Measurements from ENCODE around the gene RAB37. TPM values are rescaled to one million over a fixed set of nuclear protein-coding genes. Genes with fewer than 3 reads are reported as not detected.

The RAB37 gene
- total and polyA plus RNA-seq, 9 of the 15 experiments (the other 6 are each of a cell fraction or from before 2014, with no cell fraction given) = 0.03 to 0.27 (median 0.11) TPM; not detected in 4

DNA sequence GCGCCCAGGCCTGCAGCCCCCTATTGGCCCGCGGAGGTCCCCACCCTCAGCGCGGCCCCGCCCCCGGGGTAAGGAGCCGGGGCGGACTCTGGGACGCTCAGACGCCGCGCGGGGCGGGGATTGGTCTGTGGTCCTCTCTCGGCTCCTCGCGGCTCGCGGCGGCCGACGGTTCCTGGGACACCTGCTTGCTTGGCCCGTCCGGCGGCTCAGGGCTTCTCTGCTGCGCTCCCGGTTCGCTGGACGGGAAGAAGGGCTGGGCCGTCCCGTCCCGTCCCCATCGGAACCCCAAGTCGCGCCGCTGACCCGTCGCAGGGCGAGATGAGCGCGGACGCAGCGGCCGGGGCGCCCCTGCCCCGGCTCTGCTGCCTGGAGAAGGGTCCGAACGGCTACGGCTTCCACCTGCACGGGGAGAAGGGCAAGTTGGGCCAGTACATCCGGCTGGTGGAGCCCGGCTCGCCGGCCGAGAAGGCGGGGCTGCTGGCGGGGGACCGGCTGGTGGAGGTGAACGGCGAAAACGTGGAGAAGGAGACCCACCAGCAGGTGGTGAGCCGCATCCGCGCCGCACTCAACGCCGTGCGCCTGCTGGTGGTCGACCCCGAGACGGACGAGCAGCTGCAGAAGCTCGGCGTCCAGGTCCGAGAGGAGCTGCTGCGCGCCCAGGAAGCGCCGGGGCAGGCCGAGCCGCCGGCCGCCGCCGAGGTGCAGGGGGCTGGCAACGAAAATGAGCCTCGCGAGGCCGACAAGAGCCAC lies 11.6 kb downstream of the RAB37 start, which contains the start of gene NHERF1 (continued):
- peak in 1 of 2 experiments; percentile 73; a peak in 2 of 4 replicates for TF ChIP-seq ZNF639 (CRISPR knock-in tag; conservative IDR thresholded peaks at IDR 0.05 in 1 of 2, IDR thresholded peaks at IDR 0.05 in 1 of 2)
- peak; percentile 96 for TF ChIP-seq RBFOX2 (IDR thresholded peaks at IDR 0.05; ENCODE audit: low read depth, low read length)
- TF ChIP-seq TSC22D4 (tag; IDR thresholded peaks at IDR 0.05) = no peak
- no peak for TF ChIP-seq KAT2B (IDR thresholded peaks at IDR 0.05; ENCODE audit: low read depth, low read length)
- TF ChIP-seq, protein P1, sequence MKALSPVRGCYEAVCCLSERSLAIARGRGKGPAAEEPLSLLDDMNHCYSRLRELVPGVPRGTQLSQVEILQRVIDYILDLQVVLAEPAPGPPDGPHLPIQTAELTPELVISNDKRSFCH (CRISPR knock-in tag; IDR thresholded peaks at IDR 0.05) = no peak
- TF ChIP-seq, protein P1 (tag; IDR thresholded peaks at IDR 0.05) = no peak
- TF ChIP-seq USF1 (CRISPR knock-in tag; IDR thresholded peaks at IDR 0.05) = no peak
- TF ChIP-seq KLF13 (tag; IDR thresholded peaks at IDR 0.05; ENCODE audit: borderline replicate concordance, low read depth) = no peak
- no peak for TF ChIP-seq ZFP30 (CRISPR knock-in tag; IDR thresholded peaks at IDR 0.05; ENCODE audit: borderline replicate concordance)
- no peak for TF ChIP-seq ZNF75A (CRISPR knock-in tag; IDR thresholded peaks at IDR 0.05)
- peak; percentile 14 to 18; a peak in 2 of 4 replicates for TF ChIP-seq SIN3A (IDR thresholded peaks at IDR 0.05; ENCODE audit: borderline replicate concordance in 2 of 2, control insufficient read depth in 1 of 2, low read depth in 2 of 2, low read length in 2 of 2)
- TF ChIP-seq MYNN (IDR thresholded peaks at IDR 0.05) = no peak
- no peak for TF ChIP-seq MYNN (CRISPR knock-in tag; IDR thresholded peaks at IDR 0.05)
- no peak for TF ChIP-seq ZNF224 (CRISPR knock-in tag; IDR thresholded peaks at IDR 0.05)
- TF ChIP-seq NUFIP1 (IDR thresholded peaks at IDR 0.05; ENCODE audit: partially characterized antibody) = no peak
- no peak for TF ChIP-seq MTA2 (IDR thresholded peaks at IDR 0.05; ENCODE audit: low read depth)
- TF ChIP-seq ASH1L (IDR thresholded peaks at IDR 0.05; ENCODE audit: borderline replicate concordance, low read depth, partially characterized antibody) = no peak
- TF ChIP-seq, protein P2, sequence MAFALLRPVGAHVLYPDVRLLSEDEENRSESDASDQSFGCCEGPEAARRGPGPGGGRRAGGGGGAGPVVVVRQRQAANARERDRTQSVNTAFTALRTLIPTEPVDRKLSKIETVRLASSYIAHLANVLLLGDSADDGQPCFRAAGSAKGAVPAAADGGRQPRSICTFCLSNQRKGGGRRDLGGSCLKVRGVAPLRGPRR (CRISPR knock-in tag; IDR thresholded peaks at IDR 0.05) = no peak
- no peak for TF ChIP-seq ZFP91 (CRISPR knock-in tag; IDR thresholded peaks at IDR 0.05)
- no peak for TF ChIP-seq NELFE (IDR thresholded peaks at IDR 0.05; ENCODE audit: insufficient read depth, insufficient read length)
- TF ChIP-seq GABPB1 (CRISPR knock-in tag; IDR thresholded peaks at IDR 0.05) = no peak
- TF ChIP-seq ZNF197 (CRISPR knock-in tag; IDR thresholded peaks at IDR 0.05; ENCODE audit: low read depth) = no peak
- TF ChIP-seq ZNF644 (tag; IDR thresholded peaks at IDR 0.05; ENCODE audit: low read depth) = no peak

Measured in K562 (cell line).